SW480 (cell line): ENCODE results near the gene SF1.

Source experiments
- DNase-seq: peaks from one replicate; pipeline ENCODE4 v3.0.0-alpha.2; 2016; ENCODE audit warnings: low spot score

Gene SF1

GRCh38 chr11:64777449-64778222 is 706 bp downstream of the SF1 start:
- DNase-seq, result peak; percentile 65

GRCh38 chr11:64776875-64777274 is 1.5 kb downstream of the SF1 start:
- DNase-seq, result no peak

- no peak for DNase-seq
These were observed 1.9 kb downstream of the SF1 start for GRCh38 chr11:64776425-64776824.

DNA sequence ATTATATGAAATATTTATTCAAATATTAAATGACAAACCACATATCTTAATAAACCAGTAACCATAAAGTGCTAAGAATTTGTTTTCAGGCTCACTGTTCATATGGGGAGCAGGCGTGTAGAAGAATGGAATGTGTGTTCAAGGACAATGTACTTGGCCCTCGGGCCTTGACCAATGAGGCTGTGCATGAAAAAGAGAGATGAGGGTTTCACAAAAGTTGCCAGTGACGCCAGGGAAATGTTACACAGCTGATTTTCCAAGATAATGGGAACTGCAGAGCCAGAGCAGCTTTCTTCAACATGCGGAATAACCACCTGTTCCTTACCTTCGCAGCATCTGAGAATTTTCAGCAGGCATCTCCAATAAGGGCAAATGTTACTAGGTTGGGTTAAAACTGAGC is 4.2 kb downstream of the SF1 start:
- no peak for DNase-seq

DNA sequence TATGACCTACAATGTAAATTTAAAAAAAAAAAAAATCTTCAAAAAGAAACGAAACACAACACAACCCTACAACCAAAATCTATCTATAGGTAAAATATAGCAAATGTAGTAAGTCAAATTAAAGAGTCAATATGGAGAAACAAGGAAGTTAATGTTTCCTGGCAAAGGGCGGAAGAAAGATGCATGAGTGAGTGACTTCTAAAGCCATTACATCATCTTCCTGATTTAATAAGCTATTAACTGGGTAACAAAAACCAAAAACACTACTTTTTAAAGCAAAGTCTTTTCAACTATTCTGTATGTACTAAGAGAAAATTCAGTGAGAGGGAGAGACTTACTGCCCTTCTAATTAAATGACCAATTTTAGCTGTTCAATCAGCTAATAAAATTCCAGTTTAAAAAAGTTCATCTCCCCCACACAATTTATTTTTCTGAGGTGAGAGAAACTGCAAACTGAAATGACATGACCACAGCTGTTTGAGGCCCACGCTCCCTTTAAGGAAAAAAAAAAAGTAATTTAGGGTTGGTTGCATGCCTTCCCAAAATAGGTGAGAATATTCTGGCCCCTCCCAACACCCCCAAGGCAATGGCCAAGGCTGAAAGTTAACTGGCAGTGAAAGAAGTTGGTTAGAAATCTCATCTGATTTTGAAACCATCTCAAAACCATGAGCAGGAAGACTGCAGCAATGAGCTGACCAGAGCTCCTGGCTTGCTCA is 5.9 kb downstream of the SF1 start:
- DNase-seq, result no peak

- no peak for DNase-seq
These were observed 6.5 kb downstream of the SF1 start for GRCh38 chr11:64771861-64772260.

GRCh38 chr11:64770120-64770519 is 8.2 kb downstream of the SF1 start:
- DNase-seq, result no peak

- no peak for DNase-seq
These were observed 9.1 kb downstream of the SF1 start for GRCh38 chr11:64769283-64769682.

- DNase-seq, result no peak
These were observed 10.0 kb downstream of the SF1 start for GRCh38 chr11:64768300-64768694.

DNA sequence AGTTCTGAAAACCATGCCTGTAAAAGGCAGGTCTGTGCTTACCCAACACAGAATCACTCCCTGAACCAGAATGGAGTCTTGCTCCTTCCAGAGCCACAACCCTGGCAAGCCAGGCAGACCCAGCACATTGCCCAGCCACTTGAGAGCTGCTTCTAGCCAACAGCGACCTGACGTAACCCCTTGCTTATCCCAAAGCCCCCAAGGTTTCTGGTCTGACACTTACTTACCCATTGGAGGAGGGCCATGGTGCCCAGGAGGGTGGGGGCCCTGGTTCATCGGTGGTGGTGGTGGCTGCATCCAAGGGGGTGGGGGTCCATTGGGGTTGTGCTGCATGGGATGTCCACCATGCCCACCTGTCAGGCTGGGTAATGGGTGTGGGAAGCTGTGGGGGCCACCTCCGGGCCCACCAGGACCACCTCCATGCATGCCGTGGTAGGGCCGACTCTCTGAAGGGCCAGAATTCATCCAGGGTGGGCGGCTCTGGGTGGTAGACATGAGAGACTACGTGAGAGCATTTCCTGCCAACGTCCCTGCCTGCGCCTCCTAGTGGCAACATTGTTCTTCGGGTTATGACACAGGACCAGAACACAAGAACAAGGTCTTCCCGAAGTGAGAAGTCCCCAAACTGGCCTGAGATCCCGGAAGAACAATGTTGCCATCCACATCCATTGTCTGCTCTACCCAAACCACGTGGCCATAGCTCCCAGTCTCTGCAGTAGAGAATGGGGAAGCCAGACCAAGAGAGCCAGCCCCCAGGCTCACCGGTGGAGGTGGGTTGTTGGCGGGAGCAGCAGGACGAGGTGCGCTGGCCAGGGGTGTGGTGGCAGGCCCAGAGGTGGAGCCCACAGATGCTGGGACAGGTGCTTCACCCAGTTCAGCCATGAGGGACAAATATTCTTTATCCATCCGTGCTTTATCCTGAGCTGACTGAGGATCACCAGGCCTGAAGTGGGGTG is 10.7 kb downstream of the SF1 start:
- DNase-seq, result peak; percentile 52

- DNase-seq, result no peak
These were observed 11.5 kb downstream of the SF1 start for GRCh38 chr11:64766881-64767280.

GRCh38 chr11:64765851-64766665 is 12.3 kb downstream of the SF1 start:
- no peak for DNase-seq

GRCh38 chr11:64765291-64765850 is 13.0 kb downstream of the SF1 start:
- DNase-seq, result no peak

GRCh38 chr11:64764753-64765152 is 13.6 kb downstream of the SF1 start:
- no peak for DNase-seq

DNA sequence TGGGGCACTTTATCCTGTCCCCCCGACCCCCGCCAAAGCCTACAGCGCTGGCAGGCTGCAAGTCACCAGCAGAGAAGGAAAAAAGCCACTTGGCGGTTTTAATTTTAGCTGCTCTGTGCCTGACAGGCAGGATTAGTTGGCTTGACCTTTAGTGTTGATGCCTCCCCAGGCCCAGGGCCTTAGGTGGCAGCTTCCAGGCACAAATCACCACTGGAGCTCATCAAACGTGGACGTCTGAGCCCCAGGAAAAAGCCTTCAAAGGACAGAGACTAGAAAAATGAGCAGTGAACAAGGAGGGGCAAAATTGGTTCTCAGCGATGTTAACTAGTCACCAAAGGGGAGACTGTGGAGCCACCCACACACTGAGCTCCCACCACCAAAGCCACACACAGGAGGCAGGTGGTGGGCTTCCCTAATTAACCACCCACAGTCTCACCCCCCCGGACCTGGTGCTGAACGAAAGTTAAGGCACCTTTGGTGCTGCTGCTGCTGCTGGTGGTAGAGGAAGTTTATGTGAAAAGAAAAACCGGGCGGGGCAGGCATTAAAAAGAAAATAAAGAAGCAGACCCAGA is 14.2 kb downstream of the SF1 start:
- no peak for DNase-seq

DNA sequence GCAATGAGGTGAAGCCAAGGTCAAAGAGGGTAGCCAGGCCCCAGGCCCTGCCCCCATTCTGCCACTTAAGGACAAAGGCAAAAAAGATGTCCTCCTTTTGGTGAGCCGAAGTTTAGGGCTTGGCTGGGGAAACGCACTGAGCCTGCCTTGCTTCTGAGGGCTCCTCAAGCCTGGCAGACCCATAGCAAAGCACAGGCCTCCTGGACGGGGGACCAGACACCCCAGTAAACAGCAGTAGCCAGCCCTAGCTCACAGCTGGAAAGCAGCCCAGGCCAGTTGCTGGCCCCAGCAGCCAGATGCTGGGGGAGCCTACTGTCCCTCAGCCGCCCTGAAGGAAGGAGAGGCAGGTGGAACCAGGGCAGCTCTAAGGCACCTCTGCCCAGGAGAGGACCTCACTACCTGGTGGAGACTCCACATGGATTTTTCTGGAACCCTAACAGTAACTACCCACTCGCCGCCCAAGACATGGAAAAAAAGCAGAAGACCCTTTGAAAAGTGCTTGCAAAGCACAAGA is 14.8 kb downstream of the SF1 start:
- no peak for DNase-seq

DNA sequence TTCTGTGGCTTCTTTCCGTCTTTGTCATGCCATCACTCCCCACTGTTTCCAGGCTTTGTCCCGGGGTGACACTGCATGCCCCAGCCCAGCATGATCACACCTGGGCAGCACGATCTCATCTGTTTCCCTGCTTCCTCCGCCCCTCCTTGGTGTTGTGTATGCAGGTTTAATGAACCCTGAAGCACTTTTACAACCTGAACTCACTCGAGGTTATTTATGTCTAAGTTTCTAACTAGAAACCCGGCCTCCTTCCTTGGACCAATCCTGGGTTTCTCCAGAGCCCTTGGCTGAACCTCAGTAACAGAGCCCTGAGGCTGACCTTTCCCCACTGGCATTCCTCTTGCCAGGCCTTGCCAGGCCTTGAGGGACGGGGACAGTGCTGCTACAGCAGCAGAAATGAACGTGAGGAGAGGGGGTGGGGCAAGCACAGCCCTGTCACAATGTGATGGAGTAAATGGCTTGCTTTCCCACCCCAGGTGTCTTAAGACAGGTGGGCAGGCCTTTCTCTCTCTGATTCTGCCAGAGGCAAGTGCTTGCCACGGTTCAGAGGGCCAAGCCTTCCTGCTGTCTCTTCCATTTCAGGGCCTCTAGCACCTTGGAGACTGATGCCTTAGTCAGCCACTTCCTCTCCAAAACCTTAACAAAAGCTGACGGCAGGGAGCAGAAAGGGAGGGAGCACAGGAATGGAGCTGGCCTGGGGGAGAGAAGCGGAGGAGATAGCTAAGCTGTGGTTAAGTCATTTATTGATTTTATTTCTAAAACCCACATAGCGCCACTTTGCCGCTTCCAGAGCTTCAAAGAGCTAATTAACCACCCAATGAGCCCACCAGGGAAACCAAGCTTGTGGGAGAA is 15.4 kb downstream of the SF1 start:
- no peak for DNase-seq

- DNase-seq, result no peak
These were observed 16.1 kb downstream of the SF1 start for GRCh38 chr11:64762277-64762673.

GRCh38 chr11:64760759-64761420 is 17.5 kb downstream of the SF1 start:
- DNase-seq, result no peak
